KOPT-K1 (cell line): ENCODE measurements around the gene SCYGR5.
"Not testable (repeated sequence)": the region's sequence is repeated elsewhere in the genome, so short reads cannot be mapped to it uniquely, and the experiment has no call there.

Experiments used
- H3K27ac ChIP-seq: fragments of 200-600 bp; sonication (generic); 2 replicates; pipeline ENCODE4 v1.5.1; 2016; ENCODE audit warnings: antibody characterized with exemption, mild to moderate bottlenecking, low read depth, low read length; ENCODE audit not compliant: poor library complexity, severe bottlenecking
- H3K36me3 ChIP-seq: fragments of 200-600 bp; sonication (generic); 2 replicates; pipeline ENCODE4 v1.5.1; 2017; ENCODE audit warnings: antibody characterized with exemption, mild to moderate bottlenecking, low read length, moderate library complexity; ENCODE audit not compliant: insufficient read depth
- H3K9me3 ChIP-seq: fragments of 200-600 bp; sonication (generic); 2 replicates; pipeline ENCODE4 v1.5.1; 2017; ENCODE audit warnings: antibody characterized with exemption, low read length, mild to moderate bottlenecking; ENCODE audit not compliant: insufficient read depth, poor library complexity, severe bottlenecking

The SCYGR5 gene

GRCh38 chr2:227657199-227657845 is 9.3 kb upstream of the SCYGR5 start:
- no peaks in the 10 kb centered on the region for H3K36me3 ChIP-seq
- no peaks in the 10 kb centered on the region for H3K9me3 ChIP-seq
- no peak overlapping the region for H3K27ac ChIP-seq

DNA sequence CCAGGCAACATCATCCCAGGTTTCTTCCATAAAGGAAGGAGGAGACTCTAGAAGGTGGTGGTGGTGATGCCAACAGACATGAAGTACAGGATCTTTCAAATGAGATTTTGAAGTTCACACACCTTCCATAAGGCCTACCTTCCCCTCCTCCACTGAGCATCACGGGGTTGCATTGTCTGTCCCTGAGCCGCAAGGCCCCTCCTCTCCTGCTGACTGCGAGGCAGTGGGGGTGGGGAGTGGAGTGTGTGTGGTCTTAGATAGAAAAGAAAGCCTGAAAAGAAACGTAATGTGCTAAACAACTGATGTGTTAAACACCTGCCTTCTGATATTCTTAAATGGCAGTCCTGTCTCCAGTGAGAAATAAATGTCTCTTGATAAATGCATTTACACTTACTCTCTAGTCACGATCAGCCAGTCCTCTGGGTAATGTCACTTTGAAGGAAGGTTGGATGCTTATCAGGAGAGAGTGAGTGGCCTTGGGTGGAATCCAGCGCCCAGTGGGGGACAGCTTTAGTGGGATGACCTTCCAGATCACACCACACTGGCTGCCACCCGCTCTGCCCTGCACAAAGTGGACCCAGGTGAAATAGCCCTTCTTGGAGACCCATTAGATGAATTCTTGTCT is 5.5 kb upstream of the SCYGR5 start:
- no peak overlapping the region for H3K27ac ChIP-seq
- H3K9me3 ChIP-seq: no peaks in the 10 kb centered on the region

GRCh38 chr2:227661827-227662226 is 4.8 kb upstream of the SCYGR5 start:
- Histone ChIP-seq H3K36me3 (no peaks in the 10 kb centered on the region), H3K9me3 (no peaks in the 10 kb centered on the region), H3K27ac (no peak overlapping the region)

More for the DNA sequence above, 5.5 kb upstream of the SCYGR5 start:
- H3K36me3 ChIP-seq: no peaks in the 10 kb centered on the region

GRCh38 chr2:227665189-227665940 is 1.2 kb upstream of the SCYGR5 start:
- Histone ChIP-seq H3K27ac (no peak overlapping the region), H3K36me3 (no peaks in the 10 kb centered on the region), H3K9me3 (no peaks in the 10 kb centered on the region)

DNA sequence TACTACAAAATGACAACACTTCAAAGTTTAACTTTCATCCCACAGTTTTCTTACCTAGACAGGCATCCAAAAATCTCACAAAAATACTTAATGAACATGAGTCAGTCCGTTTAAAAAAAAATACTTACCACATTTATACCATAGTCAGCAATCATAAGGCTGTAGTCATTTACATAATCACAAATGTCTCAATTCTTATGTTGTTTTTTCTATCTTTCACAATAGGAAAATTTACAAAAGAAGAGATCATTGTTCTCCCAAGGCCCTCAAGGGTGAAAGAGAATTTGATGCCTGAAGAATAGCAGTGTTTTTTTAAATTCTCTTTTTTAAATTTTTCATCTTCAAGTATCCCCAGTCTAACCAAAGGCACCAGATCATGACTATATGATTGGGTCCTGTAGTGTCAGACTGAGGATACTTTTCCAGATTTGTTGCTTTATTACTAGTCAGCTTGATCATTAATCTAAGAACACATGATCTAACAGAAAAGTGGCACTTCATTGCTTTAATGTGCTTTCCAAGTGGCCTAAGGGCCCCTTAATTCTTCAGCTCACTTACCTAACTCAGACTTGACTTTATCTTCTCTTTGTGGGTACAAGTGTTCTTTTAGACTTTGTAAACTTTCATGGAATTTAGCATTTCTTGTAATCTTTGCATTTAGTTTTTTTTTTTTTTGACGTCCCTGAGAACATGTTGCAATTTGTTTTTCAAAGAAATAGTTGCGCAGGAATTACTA is 4.7 kb downstream of the SCYGR5 start:
- Histone ChIP-seq H3K36me3 (no peaks in the 10 kb centered on the region), H3K9me3 (no peaks in the 10 kb centered on the region), H3K27ac (no peak overlapping the region)

- not testable (repeated sequence) for H3K36me3 ChIP-seq, H3K9me3 ChIP-seq, H3K27ac ChIP-seq
Observed at GRCh38 chr2:227673620-227674019, 7.0 kb downstream of the SCYGR5 start.

DNA sequence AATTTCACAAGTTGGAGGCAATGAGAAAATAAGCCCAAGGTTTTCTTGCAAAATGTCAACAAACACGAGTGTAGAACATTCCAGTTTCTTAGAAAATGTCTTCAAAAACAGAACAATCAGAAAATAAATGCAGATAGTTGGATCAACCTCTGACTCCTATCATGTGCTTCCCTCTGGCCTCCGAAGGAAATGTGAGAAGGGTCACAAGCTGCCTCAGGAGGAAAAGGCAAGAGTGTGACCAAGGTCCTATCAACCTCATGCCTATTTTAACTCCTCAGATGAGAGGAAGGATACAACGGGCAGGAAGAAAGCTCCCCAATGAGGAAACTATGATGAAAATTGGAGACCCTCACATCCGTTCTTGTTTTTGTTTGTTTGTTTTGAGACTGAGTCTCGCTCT is 7.9 kb downstream of the SCYGR5 start:
- H3K27ac ChIP-seq: no peak overlapping the region

GRCh38 chr2:227677928-227678327 is 11.3 kb downstream of the SCYGR5 start:
- Histone ChIP-seq H3K36me3 (no peaks in the 10 kb centered on the region), H3K27ac (no peak overlapping the region), H3K9me3 (no peaks in the 10 kb centered on the region)

More for the DNA sequence above, 7.9 kb downstream of the SCYGR5 start:
- Histone ChIP-seq H3K36me3 (no peaks in the 10 kb centered on the region), H3K9me3 (no peaks in the 10 kb centered on the region)

GRCh38 chr2:227684258-227684657 is 17.7 kb downstream of the SCYGR5 start:
- Histone ChIP-seq H3K27ac (no peak overlapping the region), H3K9me3 (no peaks in the 10 kb centered on the region), H3K36me3 (no peaks in the 10 kb centered on the region)

DNA sequence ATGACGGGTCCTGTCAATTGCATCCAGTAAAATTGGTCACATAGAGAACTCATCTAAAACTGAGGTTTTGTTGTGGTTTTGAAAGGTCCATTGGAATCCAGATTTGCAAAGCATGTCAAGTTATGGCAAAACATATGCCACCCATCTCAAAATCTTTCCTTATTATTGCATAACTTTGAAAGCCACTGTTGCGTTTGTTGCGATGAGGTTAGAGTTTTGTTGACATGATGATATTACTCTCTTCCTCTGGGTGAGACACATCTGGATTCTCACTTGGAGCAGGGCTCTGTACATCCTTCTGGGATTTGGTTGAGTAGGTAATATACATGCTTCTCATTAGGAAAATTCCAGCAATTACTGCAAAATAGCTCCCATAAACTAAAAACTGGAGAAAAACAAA is 20.6 kb downstream of the SCYGR5 start:
- Histone ChIP-seq H3K27ac (no peak overlapping the region), H3K36me3 (no peaks in the 10 kb centered on the region), H3K9me3 (no peaks in the 10 kb centered on the region)

GRCh38 chr2:227696990-227697679 is 30.5 kb downstream of the SCYGR5 start:
- no peak overlapping the region for H3K27ac ChIP-seq
- H3K9me3 ChIP-seq: no peaks in the 10 kb centered on the region
- H3K36me3 ChIP-seq: no peaks in the 10 kb centered on the region

DNA sequence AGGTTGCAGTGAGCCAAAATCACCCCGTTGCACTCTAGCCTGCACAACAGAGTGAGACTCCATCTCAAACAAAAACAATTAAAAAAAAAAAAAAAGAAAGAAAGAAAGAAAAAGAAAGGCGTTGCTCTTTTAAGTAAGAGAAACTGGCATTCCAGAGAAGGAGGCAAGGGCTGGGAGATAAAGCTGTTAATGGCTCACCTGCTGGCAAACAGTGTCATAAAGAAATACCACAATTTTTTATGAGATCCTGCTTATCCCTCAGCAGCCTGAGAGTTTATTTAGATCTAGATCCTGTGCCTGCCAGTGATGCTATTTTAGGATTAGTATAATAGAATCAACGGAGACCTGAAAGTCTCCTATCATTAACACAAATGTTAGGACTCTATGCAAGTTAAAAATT is 35.0 kb downstream of the SCYGR5 start:
- Histone ChIP-seq H3K36me3 (no peaks in the 10 kb centered on the region), H3K27ac (no peak overlapping the region), H3K9me3 (no peaks in the 10 kb centered on the region)

- H3K27ac ChIP-seq: no peak overlapping the region
- H3K36me3 ChIP-seq: no peaks in the 10 kb centered on the region
- no peaks in the 10 kb centered on the region for H3K9me3 ChIP-seq
Observed at GRCh38 chr2:227703280-227703732, 36.7 kb downstream of the SCYGR5 start.

DNA sequence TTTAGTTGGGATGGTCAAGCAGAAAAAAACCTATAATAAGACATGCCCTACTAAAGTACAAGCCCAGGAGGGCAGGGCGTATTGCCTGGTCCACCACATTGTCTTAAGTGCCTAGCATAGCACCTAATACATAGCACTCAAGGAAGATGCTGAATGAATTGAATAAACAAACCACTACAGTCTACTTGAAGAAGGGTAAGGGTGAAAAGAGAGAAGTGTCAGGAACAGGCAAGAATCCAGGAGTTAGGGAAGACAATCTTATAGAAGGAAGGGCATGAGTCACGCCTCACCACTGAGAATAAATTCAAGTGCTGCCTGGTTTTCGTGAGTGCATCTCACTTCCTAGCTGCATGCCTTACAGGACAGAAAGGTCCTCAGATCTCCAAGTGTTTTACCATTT is 37.4 kb downstream of the SCYGR5 start:
- H3K9me3 ChIP-seq: no peaks in the 10 kb centered on the region
- H3K36me3 ChIP-seq: no peaks in the 10 kb centered on the region
- no peak overlapping the region for H3K27ac ChIP-seq
